ENCODE data around the gene SLC35F1. TPM values are rescaled to one million over a fixed set of nuclear protein-coding genes. Genes with fewer than 3 reads are reported as not detected.
A peak's percentile ranks its signal among the peaks of the same experiment; 100 is the strongest.

SLC35F1 gene
- total and polyA plus RNA-seq, 3 donors from 2014 or later: 1.4 to 1.8 (median 1.6) TPM

DNA sequence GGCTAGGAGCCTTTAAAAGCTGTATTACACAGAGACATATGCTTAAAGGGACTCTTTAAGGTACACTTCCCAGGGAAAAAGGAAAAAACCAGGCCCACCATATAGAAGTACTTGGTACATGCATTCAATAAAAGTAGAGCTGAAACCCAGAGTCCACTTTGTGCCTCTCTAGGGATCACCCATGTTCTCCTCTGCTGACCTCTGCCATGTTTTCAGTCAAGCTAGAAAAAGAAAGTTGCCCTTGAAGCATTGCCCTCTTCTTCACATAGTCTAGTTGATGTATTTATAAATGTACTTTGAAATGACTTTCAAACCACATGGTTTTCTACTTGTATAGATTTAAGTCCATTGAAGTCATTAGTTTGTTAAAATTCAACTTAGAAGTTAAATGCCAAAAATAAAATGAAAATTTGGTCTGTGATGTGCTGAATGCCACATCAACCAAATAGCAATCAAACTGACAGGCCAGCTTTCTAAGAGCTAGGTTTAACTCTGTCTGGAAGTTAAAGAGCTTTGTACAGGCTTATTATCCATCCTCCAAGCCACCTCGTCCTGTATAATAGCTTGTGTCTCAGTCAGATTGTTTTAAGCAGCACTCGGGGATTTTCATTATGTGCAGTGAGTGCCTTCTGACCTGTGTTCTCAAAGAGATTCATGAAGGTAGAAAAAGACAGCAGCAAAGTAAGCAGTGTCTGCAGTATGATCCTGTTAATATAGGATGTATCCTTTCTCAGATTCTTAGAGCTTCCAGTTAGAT lies 402.5 kb downstream of the SLC35F1 start:
- no peak for DNase-seq
- H3K36me3 ChIP-seq (ENCODE audit: low read depth, missing control alignments): no peaks in the 10 kb centered on the region
- WGBS, 2 donors: 53 to 76% methylated on average over 2 of the region's 2 CpGs
- no peak for TF ChIP-seq POLR2A (IDR thresholded peaks at IDR 0.05)
- TF ChIP-seq, protein P1, sequence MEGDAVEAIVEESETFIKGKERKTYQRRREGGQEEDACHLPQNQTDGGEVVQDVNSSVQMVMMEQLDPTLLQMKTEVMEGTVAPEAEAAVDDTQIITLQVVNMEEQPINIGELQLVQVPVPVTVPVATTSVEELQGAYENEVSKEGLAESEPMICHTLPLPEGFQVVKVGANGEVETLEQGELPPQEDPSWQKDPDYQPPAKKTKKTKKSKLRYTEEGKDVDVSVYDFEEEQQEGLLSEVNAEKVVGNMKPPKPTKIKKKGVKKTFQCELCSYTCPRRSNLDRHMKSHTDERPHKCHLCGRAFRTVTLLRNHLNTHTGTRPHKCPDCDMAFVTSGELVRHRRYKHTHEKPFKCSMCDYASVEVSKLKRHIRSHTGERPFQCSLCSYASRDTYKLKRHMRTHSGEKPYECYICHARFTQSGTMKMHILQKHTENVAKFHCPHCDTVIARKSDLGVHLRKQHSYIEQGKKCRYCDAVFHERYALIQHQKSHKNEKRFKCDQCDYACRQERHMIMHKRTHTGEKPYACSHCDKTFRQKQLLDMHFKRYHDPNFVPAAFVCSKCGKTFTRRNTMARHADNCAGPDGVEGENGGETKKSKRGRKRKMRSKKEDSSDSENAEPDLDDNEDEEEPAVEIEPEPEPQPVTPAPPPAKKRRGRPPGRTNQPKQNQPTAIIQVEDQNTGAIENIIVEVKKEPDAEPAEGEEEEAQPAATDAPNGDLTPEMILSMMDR (IDR thresholded peaks at IDR 0.05): no peak
- H3K4me1 ChIP-seq: peaks cover 25% of the 10 kb centered on the region
- H3K4me3 ChIP-seq: no peak overlapping the region
- H3K27ac ChIP-seq: no peak overlapping the region
- H3K9me3 ChIP-seq: no peaks in the 10 kb centered on the region
- H3K27me3 ChIP-seq: no peaks in the 10 kb centered on the region
- intact Hi-C loops (cut with DNase I; ENCODE audit: low total_unique reads): no loop called here

DNA sequence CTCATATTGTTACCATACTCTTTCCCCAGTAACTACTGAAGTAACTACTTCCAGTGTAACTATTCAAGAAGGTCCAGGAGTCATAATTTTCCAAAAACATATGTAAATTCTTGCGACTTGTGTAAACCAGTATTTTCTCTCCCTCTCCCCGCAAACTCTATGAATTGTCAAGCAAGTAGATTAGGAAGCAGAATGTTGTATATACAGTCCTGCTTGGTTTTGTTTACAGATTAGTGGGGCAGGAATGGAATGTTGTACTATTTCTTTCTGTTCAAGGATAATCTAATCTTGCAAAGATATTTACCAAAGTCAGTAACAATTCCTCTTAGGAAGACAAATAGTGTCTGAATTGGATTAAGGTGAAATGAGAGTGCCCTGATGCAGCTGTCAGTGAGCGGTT lies 406.1 kb downstream of the SLC35F1 start:
- H3K4me1 ChIP-seq: peaks cover 12% of the 10 kb centered on the region

DNA sequence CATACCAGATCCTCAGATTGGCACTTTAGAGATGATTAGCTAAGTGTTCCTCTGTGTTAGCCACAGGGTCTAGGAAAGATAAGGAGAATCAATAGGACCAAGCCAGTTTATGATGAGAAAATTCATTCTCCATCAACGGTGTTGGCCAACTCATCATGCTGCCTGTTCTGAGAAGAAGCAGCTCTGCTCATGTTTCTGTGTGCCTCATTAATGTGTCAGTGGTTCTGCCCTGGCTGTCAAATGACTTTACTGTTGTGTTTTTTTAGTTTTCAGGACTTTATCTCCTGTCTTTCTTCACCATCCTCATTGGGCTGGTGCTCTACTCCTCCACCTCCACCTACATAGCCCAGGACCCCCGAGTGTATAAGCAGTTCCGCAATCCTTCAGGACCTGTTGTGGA lies 406.7 kb downstream of the SLC35F1 start:
- H3K27me3 ChIP-seq: no peaks in the 10 kb centered on the region
- no peak for DNase-seq
- H3K4me1 ChIP-seq: peaks cover 10% of the 10 kb centered on the region
- no peak overlapping the region for H3K27ac ChIP-seq
- no peaks in the 10 kb centered on the region for H3K36me3 ChIP-seq (ENCODE audit: low read depth, missing control alignments)
- H3K4me3 ChIP-seq: no peak overlapping the region
- TF ChIP-seq POLR2A (IDR thresholded peaks at IDR 0.05): no peak
- TF ChIP-seq, protein P1 (IDR thresholded peaks at IDR 0.05): no peak
- H3K9me3 ChIP-seq: no peaks in the 10 kb centered on the region
- intact Hi-C loops (cut with DNase I; ENCODE audit: low total_unique reads): no loop called here
- 93% methylated on average over 3 of the region's 3 CpGs for WGBS, 2 donors

More for the DNA sequence above, 406.1 kb downstream of the SLC35F1 start:
- no peaks in the 10 kb centered on the region for H3K36me3 ChIP-seq (ENCODE audit: low read depth, missing control alignments)
- no peak for DNase-seq
- intact Hi-C loops (cut with DNase I; ENCODE audit: low total_unique reads): no loop called here
- H3K27me3 ChIP-seq: no peaks in the 10 kb centered on the region
- H3K9me3 ChIP-seq: no peaks in the 10 kb centered on the region
- H3K4me3 ChIP-seq: no peak overlapping the region
- no peak for TF ChIP-seq POLR2A (IDR thresholded peaks at IDR 0.05)
- TF ChIP-seq, protein P1 (IDR thresholded peaks at IDR 0.05): no peak
- H3K27ac ChIP-seq: no peak overlapping the region
- 70 to 73% methylated on average over 3 of the region's 3 CpGs for WGBS, 2 donors

DNA sequence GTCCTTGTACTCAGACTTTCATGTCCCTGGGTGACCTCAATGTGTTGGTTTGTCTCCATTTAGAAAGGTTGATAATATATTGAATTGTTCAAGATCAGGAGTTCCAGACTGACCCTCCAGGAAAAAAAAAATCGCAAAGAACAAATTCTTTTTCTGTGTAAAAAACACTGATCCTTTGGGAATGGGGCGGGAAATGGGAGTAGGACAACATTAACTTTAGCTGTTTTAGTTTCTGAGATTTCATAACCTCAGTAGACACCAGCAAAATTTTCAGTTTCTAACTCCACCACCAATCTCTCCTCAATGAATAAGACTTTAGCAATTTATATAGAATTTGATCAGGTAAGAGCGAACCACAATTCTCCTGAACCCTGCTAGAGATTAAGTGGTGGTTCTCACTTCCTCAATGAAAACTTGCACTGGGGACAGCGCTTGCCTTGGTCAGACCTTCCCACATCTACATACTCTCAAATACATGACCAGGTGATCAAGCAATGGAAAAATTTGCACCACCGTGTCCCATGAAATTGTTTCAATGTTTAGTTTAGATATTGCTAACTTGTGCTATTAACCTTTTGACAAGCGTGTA lies 409.8 kb downstream of the SLC35F1 start:
- Histone ChIP-seq H3K4me3 (no peak overlapping the region), H3K4me1 (peaks cover 14% of the 10 kb centered on the region), H3K9me3 (no peaks in the 10 kb centered on the region), H3K36me3 (ENCODE audit: low read depth, missing control alignments) (no peaks in the 10 kb centered on the region), H3K27ac (peak overlapping the region; percentile 47 to 84), H3K27me3 (no peaks in the 10 kb centered on the region)
- TF ChIP-seq POLR2A (IDR thresholded peaks at IDR 0.05): no peak
- TF ChIP-seq, protein P1 (IDR thresholded peaks at IDR 0.05): no peak
- no peak for DNase-seq
- intact Hi-C loops (cut with DNase I; ENCODE audit: low total_unique reads): no loop called here
- WGBS, 2 donors: 61 to 64% methylated on average over 6 of the region's 6 CpGs

Data from testis (tissue), 3 donors.